SW480 (cell line): ENCODE data around the gene HHATL.

ENCODE experiments used
- DNase-seq: peaks from one replicate; pipeline ENCODE4 v3.0.0-alpha.2; 2016; ENCODE audit warnings: low spot score

HHATL gene

DNA sequence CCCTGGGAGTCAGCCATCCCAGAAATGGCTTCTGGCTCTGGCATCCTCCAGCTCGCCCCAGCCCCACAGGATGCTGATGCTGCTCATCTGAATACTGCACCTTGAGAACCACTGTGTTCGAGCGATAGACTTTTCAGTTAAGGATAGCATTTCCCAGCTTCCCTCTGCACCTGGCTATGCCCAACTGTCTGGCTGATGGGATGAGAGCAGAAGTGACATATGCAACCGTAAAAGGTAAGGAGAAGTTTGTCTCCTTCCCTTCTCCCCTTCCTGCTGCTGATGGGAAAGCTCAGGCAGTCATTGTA lies 9.7 kb upstream of the HHATL start:
- DNase-seq, result no peak

DNA sequence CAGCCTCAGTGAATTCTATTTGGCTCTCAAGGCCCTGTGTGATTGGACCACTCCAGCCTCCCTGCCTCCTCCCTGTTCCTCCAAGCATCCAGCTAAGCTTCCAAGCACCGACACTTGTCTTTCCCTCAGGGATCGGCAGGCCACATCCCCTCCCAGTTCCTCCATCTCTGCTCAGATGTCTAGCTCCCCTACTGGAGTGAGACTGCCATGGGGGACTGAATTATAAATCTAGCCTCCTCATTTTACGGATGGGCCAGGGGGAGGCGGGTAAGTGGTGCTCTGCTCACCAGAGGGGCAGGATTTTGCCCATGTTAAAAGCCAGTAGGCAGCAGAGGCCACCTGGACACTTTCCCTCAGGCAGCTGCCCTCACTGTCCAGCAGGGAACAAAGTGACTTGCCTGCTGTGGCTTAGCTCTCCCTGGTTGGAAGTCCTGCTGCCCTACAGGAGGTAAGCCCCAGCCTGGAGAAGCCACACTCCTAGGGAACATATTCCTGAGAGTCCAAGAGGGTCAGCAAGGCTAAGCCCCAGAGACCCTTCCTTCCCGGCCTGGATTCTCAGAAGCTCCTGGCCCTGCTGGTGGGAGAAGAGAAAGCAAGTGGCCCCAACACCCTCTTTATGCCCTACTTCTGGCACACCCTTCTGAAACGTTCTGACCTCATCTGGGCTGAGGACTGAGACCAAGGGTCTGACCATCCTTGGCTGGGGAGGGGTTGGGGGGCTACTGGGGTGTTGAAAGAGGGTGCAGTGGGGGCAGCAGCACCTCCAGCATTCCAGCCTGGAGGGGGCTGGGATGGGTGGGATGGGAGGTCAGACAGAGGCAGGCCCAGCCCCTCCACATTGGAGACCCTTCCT lies 9.1 kb upstream of the HHATL start:
- DNase-seq, result no peak

DNA sequence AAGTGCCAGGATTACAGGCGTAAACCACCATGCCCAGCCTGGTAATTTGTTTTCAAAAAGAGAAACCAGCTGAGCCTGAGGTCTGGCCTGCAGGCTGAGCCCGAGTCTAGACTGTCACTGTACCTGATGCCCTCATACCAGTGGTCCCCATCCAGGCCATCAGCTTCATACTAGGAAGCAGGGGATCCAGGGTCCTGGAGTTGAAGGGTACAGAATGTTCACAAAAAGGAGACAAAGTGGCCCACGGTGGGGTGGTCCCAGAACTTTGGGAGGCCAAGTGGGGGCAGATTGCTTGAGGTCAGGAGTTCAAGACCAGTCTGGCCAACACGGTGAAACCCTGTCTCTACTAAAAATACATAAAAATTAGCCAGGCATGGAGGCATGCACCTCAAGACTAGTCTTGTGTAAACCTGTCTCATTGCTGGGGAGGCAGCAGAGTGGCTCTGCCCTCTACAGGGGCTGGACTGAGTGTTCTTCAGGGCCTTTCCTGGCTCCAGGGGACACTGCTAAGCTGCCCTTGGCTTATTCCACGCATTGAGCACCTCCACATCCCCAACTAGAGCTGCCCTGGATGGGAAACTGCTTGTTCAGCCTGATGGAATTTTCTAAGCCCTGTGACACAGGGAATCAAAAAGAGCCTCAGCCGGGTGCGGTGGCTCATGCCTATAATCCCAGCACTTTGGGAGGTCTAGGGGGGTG lies 7.9 kb upstream of the HHATL start:
- no peak for DNase-seq

DNA sequence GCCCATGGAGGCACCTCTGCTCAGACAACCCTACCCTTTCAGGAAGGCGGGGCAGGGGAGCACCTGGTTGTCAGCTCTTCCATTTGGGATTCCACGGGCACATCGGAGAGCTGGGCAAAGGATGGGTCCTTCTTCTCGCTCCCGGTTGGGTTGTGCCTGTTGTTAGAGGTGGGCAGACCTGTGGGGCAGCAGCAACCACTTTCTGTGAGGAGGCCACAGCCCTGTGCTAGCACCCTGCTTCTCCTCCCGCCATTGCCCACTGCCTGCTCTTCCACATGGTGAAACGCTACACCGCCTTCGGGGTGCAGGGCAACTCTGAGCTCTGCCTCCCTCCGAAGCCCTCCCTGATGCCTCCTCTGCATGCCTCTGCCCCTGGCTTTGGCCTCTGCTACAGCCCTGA lies 7.0 kb upstream of the HHATL start:
- no peak for DNase-seq

DNA sequence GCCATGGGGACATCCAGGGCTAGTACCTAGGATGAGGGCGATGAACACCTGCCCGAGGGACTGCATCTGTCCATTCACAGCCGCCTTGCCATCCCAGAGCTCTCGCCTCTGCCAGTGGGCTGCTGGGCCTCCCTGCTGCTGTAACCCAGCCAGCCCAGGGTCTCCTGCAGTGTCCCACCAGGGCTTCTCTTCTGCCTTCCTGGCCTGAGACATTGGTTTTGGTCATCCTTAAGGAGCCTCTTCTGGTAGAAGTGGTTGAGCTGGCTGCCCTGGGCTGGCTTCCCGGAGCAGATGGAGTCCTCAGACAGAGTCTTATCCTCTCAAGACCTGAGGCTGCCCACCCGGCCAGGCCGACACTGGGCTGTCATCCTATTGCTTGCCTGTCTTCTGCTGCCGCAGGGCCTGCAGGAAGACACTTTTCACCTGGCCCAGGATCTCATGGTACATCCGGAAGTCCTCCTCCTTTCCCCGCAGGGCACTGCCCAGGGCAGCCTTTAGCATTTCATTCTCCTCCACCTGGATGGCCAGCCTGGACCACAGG lies 6.1 kb upstream of the HHATL start:
- DNase-seq, result no peak

DNA sequence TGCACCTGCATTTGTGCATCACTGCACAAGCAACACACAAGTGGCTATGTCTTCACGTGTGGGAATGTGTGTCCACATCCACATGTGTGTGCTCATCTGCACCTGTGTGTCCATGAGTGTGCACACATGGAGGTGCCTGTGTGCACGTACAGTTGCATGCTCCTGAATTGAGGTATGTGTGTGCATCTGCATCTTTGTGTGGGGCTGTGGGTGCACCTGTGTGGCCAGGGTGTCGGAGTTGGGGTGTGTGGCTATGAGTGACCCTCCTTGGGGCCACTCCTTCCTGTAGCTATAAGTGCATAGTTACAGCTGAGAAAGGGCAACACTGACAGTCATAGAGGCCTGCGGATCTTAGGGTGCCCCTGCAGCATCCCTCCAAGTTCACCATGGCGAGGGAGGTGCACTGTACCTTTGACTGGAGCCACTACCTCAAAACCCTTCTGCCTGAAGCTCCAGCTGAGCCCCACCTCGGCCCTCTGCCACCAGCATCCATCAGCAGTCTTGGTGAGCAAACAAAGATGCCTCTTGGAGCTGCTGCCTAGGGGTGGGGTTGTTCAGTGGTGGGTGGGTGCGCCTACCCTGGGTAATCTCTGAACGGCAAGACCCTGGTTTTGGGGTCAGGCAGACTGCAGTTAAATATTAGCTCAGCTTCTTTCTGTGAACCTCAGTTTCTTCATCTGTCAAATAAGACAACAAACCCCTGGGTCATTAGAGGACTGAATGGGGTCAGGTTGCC lies 5.2 kb upstream of the HHATL start:
- no peak for DNase-seq

DNA sequence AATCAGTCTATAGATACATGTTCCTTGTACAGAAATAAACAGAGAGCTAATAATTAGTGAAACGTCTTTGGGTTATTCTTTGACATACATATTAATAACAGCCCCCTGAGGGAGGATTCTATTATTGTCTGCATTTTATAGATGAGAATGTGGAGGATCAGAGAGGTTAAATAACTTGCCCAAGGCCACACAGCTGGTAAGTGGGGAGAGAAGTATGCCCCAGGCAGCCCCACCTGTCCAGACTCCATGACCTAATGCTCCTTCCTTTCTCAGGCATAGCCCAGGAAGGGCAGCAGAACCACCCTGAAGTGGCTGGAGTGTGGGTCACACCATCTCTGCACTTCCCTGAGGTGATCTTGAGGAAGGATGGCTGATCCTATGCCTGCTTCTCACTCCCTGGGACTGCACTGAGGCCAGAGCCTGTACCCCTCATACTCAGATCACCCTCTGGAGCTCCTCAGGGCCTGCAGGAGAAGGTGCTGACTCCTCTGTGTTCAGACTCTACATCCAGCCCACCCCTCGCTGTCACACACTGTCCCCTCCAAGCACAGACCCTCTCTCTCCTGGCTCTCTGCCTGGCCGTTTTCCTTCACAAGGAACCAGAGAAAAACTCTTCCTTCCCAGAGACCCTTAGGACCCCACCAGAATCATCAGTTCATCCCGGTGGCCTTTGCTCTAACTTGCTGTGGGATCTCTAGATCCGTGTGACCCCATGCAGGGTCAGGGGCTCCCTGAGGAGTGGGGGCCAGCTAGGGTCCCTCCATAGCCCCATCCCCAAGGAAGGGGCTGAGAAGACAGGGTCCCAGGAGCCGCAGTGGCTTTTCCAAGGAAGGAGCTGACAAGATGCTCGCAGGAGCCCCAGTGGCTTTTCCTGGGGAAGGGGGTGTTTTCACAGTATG lies 4.4 kb upstream of the HHATL start:
- no peak for DNase-seq

DNA sequence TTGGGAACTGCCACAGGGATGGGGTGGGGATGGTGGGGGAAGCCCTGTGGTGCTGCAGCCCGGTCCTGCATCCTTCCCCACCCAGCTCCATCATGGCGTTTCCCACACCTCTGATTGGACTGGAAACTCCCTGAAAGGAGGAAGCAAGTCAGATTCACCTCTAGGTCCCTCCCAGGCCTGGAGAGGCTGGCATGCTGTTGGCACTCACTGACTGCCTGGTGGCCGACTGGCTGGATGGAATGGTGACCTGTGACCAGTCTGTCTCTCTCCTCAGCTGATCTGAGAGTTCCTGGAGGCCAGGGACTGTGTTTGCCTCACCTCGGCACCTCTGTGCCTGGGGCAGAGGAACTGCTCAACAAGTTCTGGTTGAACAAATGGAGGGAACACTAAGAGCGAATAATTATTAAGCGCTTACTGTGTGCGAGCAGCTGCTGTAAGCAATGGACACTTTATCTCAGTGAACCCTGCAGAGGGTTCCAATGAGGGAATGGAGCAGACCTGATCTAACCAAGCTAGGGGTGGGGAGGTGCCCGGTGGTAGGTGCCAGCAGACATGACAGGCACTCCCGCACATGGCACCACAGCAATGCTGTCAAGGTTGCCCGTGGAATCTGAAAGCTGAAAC lies 3.5 kb upstream of the HHATL start:
- no peak for DNase-seq

DNA sequence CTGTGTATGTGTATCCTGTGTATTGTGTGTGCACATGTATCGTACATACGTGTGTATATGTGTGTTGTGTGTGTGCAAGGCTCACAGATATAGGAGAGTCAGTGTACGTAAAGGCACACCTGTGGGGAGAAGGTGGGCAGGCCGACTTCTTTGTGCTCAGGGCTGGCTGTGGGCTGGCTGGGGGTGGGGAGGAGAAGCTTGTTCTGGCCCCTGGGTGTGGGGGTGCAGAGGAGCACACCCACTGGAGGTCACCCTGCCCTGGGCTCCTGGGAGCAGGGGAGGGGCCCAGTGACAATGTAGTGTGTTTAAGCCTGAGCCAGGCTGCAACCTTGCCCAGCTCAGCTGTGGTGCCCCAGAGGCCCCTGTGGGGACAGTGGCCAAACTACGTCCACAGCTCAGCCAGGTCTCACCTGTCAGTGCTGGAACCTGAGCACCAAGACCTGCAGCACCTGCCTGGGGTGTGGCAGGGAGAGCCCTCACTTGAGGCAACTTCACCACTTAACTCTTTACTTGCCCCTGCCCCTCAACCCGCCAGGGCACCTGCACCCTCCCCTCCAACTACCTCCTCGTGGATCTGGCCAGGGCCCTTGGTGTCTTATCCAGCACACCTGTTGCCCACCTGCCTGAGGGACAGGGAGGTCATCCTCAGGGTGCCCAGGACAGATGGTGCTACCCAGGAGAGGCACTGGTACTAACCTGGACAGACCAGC lies 2.6 kb upstream of the HHATL start:
- DNase-seq, result no peak

DNA sequence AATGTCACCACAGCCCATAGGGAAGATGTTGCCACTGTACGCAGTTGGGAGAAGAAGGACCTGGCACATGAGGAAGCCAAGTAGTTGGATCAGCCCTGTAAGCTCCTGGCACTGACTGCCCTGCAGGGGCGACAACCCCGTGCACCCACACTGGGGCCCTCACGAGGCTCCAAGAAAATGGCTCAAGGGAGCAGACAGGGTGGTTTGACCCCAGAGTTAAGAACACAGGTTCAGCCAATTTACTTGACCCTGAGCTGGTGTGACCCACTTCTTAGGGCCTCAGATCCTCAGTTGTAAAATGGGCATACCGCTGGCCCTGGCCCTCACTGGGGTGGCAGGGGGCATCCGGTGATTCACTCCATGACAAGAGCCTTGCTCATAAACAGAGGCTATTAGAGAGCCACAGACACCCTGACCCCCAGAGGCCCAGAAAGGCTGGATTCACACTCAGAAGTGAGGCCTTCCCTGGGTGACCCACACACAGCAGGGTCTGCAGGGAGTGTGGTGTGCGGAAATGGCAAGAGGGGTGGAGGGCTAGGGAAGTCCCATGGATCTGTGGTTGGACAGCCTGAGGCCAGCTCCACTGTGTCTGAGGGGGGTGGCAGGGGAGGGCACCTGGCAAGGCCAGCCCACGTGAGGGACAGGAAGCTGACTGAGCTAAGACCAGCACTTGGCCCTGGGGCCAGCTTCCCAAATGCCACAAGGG lies 1.7 kb upstream of the HHATL start:
- no peak for DNase-seq

DNA sequence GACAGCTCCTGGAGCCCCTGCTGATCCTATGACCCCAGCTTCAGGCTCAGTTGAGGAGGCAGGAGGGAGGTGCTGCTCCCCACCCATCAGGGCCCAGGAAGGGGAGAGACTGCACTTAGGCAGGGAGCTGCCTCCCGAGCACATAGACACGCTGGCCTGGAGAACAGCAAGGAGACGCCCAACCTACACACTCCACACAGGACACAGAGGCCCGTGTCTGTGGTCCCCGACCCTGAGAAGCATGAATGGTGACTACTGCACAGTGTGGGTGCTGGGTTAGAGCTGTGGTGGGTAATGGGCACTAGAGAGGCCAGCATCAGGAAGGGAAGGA lies 1.1 kb upstream of the HHATL start:
- DNase-seq, result no peak

DNA sequence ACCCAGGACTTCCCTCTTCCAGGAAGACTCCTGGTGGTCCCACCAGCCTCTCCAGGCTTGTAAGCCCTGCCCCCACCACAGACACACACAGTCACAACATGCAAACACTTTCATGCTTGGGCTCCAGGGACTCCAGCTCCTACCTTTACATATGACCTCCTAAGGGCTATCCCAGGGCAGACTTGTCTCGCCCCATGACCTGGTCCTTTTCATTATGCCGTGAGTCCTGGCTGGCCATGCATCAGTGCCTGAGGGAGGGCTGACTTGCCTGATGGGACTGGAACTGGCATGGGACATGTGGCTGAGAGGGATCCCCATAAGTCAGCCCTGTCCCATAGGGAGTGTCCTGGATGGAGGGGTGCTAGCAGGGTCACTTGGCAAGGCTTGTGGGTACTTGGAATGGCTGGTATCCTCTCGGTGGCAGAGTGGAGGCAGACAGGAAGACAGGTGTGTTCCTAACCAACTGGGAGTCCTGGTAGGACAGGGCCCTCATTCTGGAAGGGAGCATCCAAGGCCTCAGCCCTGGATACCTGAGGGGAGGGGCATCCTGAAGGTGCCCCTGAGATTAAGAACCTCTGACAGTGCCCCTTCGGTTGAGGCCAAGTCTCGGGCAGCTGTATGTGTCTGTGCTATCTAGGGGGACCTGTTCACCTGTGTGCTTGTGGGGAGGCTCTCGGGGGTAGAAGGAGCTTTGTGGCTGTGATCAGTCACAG lies 540 bp upstream of the HHATL start:
- DNase-seq, result no peak

DNA sequence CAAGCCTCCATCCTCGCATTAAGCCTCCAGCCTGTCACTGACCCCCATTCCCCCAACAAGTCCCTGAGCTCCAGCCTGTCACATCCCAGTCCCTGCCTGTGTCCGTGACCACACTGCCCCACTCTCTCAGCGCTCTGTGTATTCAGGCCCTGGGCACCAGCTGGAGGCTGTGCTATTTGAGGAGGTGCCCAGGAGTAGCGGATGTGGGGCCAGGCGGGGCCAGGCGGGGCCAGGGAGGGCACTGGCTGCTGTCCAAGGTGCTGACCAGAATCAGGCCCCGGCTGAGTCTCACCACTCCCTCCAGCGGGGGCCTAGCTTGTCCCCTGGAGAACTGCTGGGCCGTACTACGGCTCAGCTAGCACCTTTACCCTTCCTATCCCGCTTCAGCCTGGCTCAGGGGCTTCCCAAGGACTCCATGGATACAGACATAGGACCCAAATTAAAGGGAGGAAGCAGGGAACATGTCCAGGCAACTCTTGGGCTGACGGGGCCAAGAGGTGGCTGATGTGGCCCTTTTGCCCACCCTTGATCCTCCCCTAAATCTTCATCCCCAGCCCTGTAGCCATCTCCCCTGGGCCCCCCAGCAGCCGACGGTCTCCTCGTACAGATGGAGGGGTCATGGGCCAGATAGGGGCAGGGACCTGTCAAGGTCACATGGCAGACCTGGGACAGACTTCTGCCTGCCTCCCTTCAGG lies 1.1 kb downstream of the HHATL start:
- DNase-seq, result peak; percentile 60

DNA sequence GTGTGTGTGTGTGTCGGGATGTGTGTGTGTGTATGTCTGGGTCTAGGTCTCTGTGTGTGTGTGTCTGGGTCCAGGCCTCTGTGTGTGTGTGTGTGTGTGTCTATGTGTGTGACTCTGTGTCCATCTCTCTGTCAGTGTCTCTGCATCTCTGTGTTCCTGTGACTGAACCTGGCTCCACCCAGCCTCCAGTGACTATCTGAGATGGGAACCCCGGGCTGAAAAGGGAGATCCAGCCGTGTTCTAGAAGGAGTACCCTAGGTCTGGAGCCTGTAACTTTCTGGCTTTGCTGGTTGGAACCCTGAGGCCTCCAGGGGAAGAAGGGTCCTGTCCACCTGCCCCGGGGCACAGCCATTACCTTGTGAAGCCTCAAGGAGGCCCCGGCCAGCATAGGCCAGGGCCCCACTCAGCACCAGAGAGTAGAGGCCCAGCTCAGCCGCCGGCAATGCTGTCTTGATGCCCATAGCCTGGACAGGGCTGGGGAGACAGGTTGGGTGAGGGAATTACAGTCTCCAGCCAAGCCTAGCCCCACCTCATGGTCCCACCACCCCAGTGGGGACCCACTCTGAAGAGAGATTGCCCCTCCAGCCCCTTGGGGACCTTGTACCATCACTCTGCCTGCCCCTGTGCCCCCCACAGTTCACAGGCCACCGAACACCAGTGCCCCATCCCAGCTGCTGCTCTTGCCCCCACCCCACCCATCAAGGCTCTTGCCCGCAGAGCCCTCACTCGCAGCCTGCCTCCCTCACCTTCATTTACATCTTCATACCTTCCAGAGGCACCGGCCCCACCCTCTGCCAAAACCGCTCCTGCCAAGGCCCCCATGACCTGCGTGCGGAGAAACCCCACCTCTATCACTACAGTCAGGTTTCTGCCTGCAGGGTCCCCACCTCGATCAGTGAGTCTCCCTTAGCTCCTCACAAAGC lies 2.0 kb downstream of the HHATL start:
- no peak for DNase-seq

DNA sequence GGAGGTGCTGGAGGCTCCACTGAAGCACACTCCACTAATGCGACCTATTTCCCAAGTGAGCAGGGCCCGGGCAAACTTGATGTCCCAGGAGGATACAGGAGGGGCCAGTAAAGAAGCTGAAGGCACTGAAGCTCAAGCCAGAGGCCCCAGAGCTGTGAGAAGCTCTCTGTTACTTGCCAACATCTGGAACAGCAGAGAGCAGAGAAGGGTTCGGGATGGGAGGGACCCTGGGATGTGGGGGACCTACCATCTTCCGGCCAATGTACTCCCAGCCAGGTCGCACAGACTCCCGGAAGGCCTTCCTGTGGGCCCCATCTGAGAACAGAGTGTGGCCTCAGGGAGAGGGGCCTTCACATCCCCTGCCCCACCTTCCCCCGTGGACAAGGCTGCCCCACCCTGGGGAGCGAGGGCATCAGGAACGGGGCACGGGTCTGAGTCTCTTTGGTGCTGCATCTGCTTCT lies 3.1 kb downstream of the HHATL start:
- no peak for DNase-seq

DNA sequence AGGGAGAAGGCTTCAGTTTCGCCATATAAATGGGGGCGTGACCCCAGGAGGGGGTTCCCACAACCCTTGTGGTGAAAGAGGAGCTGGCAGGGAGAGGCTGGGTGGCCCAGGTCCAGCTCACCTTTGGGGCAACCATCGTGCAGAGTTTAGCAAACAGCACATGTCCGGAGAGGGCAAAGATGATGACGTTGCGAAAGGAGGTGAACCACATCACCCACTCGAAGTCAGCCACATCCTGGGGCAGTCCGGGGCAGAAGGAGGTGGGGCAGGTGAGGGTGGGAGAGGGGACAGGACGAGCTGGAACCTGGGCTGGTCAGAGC lies 3.7 kb downstream of the HHATL start:
- DNase-seq, result no peak

DNA sequence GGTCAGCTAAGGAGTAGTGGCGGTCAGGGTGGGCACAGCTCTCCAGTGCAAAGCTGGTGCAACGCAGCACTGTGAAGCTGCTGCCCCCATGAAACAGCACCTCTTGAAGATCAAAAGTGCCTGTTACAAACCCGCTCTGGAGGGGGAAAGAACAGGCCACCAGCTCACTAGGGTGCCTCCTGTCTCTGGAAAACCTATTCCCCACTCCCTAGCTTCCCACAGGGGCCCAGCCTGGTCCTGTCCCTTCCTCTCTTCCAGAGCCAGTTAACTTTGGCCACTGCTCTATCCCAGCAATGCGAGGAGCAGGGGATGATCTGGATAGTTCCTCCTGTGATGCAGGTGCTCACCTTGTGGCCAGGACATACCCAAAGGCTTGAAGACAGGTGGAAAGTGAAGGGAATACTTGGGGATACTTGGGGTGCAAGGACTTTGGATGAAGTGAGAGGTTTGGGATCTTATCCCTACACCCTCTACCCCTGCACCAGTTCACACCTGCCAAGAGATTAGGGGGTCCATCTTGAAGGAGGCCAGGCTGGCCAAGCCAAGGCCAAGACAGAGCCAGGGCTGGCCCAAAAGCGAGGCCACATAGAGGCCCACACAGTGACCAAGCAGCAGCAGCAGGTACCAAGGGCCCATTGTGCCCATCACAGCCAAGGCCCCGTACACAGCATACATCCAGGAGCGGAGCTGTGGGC lies 4.2 kb downstream of the HHATL start:
- DNase-seq, result no peak
